ENCODE results near the gene NELL1.

DNA sequence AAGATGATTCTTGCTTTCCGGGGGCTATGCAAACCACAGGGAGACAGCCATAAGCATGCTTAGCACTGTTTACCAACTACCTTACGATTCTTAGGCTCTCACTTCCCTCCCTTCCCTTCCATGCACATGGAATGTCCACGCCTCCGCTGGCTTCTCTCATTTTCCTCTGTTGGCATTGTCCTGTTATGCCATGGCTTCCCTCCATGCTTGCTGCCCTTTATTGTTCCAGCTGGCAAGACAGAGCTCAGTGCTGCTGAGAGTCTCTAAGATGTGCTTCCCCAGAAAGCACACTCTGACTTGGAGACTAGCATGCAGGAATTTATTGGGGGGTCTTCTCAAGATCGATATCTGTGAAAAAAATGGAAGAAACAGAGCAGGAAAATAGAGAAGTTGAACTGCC lies 379.2 kb downstream of the NELL1 start:
- no peak for TF ChIP-seq CTCF (conservative IDR thresholded peaks at IDR 0.05; ENCODE audit: low read depth, low read length)
- TF ChIP-seq EZH2 (IDR thresholded peaks at IDR 0.05; ENCODE audit: low read length, unreplicated experiment) = no peak
